GM10248 (cell line): ENCODE results near the gene ZNF101.

Experiments
- CTCF ChIA-PET: fragments of 300-600 bp; sonication (Branson Sonifier 250); formaldehyde crosslinking; extraction: SDS; loops from one replicate; lab custom pipeline; 2021; ENCODE audit warnings: antibody characterized with exemption; lab: Yijun Ruan, JAX
- POLR2A ChIA-PET: fragments of 350-650 bp; sonication (Branson Sonifier 250); formaldehyde crosslinking; extraction: SDS; loops from one replicate; lab custom pipeline; 2020; ENCODE audit warnings: antibody characterized with exemption; lab: Yijun Ruan, JAX
- DNase-seq: peaks from one replicate; pipeline ENCODE4 v3.0.0; 2012; ENCODE audit errors: extremely low spot score
- TF ChIP-seq, protein P1 (sequence below): IDR thresholded peaks from 2 replicates; pipeline ENCODE4 v1.5.1; 2012; ENCODE audit warnings: mild to moderate bottlenecking, low read depth; ENCODE audit errors: extremely low read depth, missing control alignments, control extremely low read depth

Gene ZNF101

DNA sequence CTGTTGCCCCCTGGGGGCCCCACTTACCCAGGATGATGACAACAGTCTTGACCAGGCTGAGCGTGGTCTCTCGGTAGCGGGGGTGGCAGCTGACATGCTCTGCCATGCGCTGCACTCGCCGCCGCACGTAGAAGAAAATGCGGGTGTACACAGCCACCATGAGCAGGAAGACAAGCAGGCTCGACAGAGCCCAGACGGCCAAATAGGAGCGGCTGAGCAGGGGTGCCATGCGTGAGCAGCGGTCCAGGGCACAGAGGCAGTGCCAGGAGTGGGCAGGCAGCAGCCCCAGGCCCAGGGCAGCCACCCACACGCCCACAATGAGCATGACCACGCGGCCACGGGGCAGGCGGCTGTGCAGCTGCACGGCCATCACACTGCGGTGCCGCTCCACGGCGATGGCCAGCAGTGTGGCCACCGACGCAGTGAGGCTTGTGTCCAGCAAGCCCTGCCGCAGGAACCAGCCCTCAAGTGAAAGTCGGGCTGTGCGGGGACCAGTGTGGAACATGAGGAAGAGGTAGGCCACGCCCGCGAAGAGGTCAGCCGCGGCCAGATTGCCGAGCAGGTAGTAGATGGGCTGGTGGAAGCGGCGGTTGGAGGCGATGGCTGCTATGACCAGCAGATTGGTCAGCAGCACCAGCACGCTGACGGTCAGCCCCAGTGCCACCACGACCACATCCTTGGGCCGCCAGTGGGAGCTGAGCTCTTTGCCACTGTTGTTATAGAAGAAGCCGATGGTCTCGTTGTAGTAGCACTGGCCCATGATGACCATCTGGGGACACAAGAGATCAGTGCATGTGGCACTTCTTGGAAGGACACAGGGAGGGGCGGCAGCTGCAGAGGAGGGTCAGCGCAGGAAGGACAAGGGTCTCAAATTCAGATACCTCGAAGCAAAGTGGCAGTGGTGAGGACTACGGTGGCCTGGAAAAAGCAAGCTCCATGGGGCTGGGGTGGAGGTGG is 41.8 kb upstream of the ZNF101 start:
- ChIA-PET CTCF (interaction anchor here (1.5 kb wide), 1 partner anchor 95 kb away, joined by 5 read pairs; no protein-coding TSS in a partner anchor), POLR2A (interaction anchor here (0.6 kb wide), 1 partner anchor 23 kb away, joined by 4 read pairs; no protein-coding TSS in a partner anchor)
- TF ChIP-seq, protein P1, sequence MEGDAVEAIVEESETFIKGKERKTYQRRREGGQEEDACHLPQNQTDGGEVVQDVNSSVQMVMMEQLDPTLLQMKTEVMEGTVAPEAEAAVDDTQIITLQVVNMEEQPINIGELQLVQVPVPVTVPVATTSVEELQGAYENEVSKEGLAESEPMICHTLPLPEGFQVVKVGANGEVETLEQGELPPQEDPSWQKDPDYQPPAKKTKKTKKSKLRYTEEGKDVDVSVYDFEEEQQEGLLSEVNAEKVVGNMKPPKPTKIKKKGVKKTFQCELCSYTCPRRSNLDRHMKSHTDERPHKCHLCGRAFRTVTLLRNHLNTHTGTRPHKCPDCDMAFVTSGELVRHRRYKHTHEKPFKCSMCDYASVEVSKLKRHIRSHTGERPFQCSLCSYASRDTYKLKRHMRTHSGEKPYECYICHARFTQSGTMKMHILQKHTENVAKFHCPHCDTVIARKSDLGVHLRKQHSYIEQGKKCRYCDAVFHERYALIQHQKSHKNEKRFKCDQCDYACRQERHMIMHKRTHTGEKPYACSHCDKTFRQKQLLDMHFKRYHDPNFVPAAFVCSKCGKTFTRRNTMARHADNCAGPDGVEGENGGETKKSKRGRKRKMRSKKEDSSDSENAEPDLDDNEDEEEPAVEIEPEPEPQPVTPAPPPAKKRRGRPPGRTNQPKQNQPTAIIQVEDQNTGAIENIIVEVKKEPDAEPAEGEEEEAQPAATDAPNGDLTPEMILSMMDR = no peak
- DNase-seq = no peak

DNA sequence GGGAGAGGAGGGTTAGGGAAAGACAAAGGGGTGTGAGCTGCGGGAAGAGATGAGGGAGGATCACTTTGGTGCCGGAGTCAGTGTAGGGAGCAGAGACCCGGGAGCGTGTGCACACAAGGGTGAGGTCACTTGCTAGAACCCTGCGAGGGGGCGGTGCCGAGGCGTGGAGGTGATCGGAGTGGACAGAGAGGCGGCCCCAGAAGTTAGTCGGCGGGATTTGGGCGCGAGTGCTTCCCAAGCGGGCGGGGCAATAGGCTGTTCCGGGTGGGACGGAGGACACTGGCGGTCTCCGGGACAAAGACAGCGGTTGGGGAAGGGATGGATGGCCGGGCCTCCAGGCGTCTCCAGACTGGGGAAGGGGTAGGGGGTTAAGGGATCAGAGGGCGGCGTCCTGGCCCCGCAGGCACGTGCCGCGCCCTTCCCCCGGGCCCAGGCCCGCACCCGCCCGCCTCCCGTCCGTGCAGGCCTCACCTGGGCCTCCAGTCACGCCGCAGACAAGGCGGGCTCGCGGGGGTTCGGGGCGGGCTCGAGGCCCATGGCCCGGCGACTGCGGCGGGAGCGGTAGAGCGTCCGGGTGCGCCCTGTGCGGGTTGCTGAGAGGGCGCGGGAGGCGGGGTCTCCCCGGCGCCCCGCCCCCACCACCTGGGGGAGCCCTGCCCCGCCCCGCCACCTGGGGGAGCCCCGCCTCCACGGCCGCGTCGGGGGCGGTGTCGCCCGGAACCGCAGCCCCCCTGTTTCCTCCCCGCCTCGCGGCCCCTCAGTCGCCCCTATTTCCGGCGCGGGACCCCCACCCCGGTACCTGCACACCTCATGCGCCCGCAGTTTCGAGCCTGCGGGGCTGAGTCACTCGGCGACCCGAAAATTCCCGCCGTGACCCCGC is 40.8 kb upstream of the ZNF101 start, which contains the start of gene LPAR2:
Gene LPAR2 (minus strand): TSS at position 600 of the 880 bp plus-strand sequence. CDS start 945 bp downstream, outside the sequence.
- ChIA-PET CTCF (interaction anchor here (0.7 to 1.5 kb wide), 3 partner anchors 11 to 96 kb away, joined by 3 to 5 read pairs (median 3); no protein-coding TSS in a partner anchor), POLR2A (interaction anchor here (0.5 kb wide), 1 partner anchor 97 kb away, joined by 4 read pairs; no protein-coding TSS in a partner anchor)
- TF ChIP-seq, protein P1 = no peak
- peak; percentile 96 for DNase-seq

GRCh38 chr19:19628501-19629134 is 40.0 kb upstream of the ZNF101 start:
- TF ChIP-seq, protein P1 = no peak
- ChIA-PET POLR2A (interaction anchor here (0.5 to 1.0 kb wide), 2 partner anchors 35 to 97 kb away, joined by 3 to 4 read pairs; partner anchors contain the start of gene ATP13A1), CTCF (interaction anchor here (0.7 to 1.0 kb wide), 2 partner anchors 12 kb away, joined by 3 read pairs; no protein-coding TSS in a partner anchor)
- no peak for DNase-seq

DNA sequence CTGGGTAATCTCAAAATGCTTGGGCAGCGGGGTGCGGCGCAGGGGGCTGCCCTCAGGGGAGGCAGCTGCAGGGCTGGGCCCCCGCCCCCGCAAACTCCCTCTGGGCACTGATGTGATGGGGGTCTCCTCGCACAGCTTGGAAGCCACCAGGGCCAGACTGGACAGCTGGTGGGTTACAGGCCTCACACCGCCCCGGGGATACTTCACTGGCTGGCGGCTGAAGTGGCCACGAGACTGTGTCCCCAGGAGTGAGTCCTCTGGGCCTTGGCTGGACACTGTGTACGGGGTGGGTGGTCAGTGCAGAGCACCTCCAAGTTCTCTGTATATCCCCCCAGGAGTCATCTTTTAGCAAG is 38.6 kb upstream of the ZNF101 start:
- CTCF ChIA-PET = interaction anchor here (2.1 kb wide), 1 partner anchor 8 kb away, joined by 4 read pairs; no protein-coding TSS in a partner anchor
- POLR2A ChIA-PET = no interaction called here
- TF ChIP-seq, protein P1 = no peak
- no peak for DNase-seq

GRCh38 chr19:19630426-19630825 is 38.2 kb upstream of the ZNF101 start:
- ChIA-PET POLR2A (no interaction called here), CTCF (interaction anchor here (1.4 to 2.1 kb wide), 3 partner anchors 8 to 14 kb away, joined by 4 to 10 read pairs (median 6); partner anchors contain the start of gene GMIP)
- no peak for DNase-seq
- TF ChIP-seq, protein P1 = no peak
